Fibroblast of pulmonary artery (primary cell): ENCODE data around the gene AVP.

Source experiments
- DNase-seq: peaks from one replicate; pipeline ENCODE4 v3.0.0-alpha.2; 2010; ENCODE audit warnings: low read depth
- H3K4me3 ChIP-seq: replicated peaks from 2 replicates; pipeline ENCODE4 v1.5.1; 2011; ENCODE audit warnings: low read depth, mild to moderate bottlenecking, control low read depth, low read length, moderate library complexity
- TF ChIP-seq, protein P1 (sequence below): IDR thresholded peaks from 2 replicates; pipeline ENCODE4 v1.5.1; 2011; ENCODE audit warnings: mild to moderate bottlenecking, control low read depth, low read length, inconsistent platforms; ENCODE audit errors: missing control alignments

AVP gene

DNA sequence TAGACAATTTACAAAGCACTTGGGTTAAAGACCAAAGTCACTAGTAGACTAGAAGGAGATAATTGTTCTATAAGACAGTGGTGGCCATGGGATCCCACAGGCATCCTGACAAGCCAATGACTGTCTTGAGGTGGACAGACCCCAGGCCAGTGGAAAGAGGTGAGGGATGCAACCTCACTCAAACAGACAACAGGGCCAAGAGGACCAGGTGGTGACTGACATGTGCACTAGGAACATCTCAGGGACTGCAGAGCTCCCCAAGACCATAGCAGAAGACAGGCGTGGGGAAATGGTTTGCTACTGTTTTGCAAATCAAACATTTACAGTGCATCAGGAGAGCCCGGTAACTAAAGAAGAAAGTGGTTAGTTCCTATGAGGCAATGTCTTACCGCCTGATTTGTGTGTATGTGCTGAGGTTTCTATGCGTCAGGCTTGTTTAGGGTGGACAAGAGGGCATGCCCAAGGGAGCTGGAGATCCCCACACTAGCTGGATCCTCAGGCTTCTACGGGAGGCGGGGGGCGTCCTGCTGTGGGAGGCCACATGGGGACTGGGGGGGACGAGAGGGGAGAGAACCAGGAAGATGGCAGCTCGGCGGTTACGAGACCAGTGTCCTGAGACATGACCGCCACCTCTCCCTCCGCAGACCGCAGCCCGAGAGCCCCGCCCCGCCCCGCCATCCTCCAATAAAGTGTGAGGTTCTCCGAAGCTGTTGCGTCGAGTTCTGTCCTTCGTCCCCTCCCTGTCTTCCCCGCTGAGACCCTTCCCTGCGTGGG is 39.3 kb downstream of the AVP start:
- peak overlapping the region; percentile 78 for H3K4me3 ChIP-seq
- peak; percentile 66 for DNase-seq
- TF ChIP-seq, protein P1, sequence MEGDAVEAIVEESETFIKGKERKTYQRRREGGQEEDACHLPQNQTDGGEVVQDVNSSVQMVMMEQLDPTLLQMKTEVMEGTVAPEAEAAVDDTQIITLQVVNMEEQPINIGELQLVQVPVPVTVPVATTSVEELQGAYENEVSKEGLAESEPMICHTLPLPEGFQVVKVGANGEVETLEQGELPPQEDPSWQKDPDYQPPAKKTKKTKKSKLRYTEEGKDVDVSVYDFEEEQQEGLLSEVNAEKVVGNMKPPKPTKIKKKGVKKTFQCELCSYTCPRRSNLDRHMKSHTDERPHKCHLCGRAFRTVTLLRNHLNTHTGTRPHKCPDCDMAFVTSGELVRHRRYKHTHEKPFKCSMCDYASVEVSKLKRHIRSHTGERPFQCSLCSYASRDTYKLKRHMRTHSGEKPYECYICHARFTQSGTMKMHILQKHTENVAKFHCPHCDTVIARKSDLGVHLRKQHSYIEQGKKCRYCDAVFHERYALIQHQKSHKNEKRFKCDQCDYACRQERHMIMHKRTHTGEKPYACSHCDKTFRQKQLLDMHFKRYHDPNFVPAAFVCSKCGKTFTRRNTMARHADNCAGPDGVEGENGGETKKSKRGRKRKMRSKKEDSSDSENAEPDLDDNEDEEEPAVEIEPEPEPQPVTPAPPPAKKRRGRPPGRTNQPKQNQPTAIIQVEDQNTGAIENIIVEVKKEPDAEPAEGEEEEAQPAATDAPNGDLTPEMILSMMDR = no peak

DNA sequence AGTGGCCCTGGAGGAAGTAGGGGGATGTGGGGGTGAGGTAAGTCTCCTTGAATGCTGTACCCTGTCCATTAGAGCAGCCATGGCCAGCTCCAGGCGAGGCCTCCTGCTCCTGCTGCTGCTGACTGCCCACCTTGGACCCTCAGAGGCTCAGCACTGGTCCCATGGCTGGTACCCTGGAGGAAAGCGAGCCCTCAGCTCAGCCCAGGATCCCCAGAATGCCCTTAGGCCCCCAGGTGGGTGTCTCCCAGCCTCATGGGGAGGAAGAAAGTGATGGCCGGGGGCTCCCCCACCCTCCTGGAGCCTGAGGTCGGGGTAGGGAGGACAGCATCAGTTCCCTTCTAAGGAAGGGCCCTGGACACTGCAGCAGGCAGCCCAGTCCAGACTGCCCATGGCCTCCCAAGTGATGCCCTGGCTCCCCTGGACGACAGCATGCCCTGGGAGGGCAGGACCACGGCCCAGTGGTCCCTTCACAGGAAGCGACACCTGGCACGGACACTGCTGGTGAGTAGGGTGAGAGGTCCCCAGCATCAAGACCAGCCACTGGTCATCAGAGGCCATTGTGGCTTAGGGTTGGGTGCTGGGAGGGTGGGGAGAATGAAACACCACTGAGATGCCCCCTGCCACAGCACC is 40.1 kb downstream of the AVP start:
- no peak for DNase-seq
- no peak overlapping the region for H3K4me3 ChIP-seq
- TF ChIP-seq, protein P1 = no peak

DNA sequence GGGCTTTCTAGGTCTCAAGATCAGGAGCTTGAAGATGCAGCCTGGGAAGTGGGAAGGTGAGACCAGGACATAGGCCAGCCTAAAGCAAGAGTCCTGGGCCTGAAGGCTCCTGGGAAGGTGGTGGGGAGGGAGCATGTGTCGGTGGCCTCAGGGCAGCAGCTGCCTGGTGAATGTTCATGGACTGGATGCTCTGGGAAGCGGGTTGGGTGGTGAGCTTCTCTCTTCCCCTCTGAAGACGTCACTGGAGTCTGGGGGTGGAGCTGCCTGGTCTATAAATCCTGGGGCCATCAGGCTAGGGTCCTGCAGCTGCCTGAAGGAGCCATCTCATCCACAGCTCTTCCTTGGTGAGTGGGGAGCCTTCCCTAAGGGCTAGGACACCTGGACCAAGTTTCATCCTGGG is 41.2 kb downstream of the AVP start, which contains the start of gene GNRH2:
Gene GNRH2 (plus strand): TSS at position 301 of the 400 bp plus-strand sequence. CDS start 793 bp downstream, outside the sequence.
- no peak for DNase-seq
- no peak within 1 kb of the TSS for H3K4me3 ChIP-seq
- TF ChIP-seq, protein P1 = no peak

DNA sequence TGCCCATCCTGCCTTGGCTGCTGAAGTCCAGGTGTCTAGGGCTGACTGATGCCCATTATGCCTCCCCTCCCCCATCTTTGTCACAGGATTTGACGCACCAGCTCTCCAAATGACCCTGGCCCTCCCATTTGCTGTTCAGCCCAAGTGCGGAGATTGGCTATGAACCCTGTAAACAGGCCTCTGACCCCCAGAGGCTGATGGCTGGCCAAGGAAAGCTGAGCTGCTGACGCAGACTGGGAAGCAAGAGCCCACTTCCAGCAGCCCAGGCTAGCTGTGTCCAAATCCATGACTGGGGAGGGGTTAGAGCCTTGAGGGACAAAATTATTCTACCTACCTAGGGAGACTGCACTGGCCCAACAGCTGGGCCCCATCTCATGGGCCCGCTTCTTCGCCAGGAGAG is 41.9 kb downstream of the AVP start:
- TF ChIP-seq, protein P1 = no peak
- no peak for DNase-seq
- no peak overlapping the region for H3K4me3 ChIP-seq

DNA sequence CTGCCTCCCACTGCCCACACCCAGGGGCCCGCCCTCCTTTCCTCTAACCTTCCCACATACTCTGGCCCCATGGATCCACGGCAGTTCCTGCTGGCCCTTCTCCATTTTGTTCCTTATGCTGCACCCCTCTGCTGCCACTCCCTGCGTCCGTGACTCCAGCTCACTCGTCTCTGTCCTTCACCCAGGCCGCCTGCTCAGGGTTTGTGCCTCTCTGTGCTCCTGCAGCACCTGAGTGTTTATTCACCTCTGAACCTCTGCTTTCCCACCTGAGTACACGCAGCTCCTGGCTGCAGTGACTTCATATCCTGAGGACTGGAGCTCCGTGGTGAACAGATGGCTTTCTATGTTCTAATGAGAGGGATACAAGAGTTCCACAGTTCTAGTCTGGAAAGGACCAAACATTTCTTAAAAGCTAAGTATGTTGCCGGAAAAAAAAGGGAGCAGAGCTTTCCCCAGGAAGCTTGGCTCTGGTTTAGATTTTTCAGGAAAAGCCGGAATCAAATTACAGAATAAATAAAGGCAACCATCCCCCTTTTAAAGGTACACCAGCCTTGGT is 42.6 kb downstream of the AVP start:
- TF ChIP-seq, protein P1 = no peak
- DNase-seq = peak; percentile 28
- H3K4me3 ChIP-seq = no peak overlapping the region

DNA sequence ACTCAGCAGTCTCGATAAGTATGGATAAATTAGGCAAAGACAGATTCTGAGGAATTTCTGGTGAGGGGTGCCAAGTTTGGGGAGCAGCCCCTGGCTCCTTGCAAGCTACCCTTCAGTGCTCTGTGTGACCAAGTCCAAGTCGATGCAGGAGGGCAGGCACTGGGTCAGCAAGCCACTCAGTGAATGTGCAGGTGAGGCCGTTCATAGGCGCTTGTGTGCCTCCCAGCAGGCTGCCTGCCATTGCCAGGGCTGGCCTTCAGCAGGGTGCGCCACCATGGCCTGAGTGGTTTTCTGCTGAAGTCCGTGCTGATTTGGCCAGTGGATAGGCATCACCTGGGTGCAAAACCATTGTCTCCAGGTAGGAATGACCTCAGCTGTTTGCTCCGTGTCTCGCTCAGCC is 44.4 kb downstream of the AVP start:
- no peak overlapping the region for H3K4me3 ChIP-seq
- DNase-seq = no peak
- TF ChIP-seq, protein P1 = no peak
